Fibroblast of villous mesenchyme (primary cell): Measurements from ENCODE around the gene RMC1. TPM values are rescaled to one million over a fixed set of nuclear protein-coding genes. Genes with fewer than 3 reads are reported as not detected.

Experiments used
- DNase-seq: peaks from one replicate; pipeline ENCODE4 v3.0.0-alpha.2; 2010; ENCODE audit warnings: low read depth
- H3K4me3 ChIP-seq: 2 replicates; pipeline ENCODE4 v1.5.1; 2011; ENCODE audit warnings: low read depth, mild to moderate bottlenecking, low read length
- total RNA-seq: library from RNA; depleted of rRNA; stranded (reverse); fragments of >200 nt; gene quantifications from 2 replicates; pipeline ENCODE4 v1.2.3, GENCODE V29; 2012
- TF ChIP-seq, protein P1 (sequence below): IDR thresholded peaks from 2 replicates; pipeline ENCODE4 v1.5.1; 2012; ENCODE audit warnings: low read depth, mild to moderate bottlenecking, low read length; ENCODE audit not compliant: insufficient read depth

Gene RMC1
- total RNA-seq, 1 donor = 32.0 TPM

DNA sequence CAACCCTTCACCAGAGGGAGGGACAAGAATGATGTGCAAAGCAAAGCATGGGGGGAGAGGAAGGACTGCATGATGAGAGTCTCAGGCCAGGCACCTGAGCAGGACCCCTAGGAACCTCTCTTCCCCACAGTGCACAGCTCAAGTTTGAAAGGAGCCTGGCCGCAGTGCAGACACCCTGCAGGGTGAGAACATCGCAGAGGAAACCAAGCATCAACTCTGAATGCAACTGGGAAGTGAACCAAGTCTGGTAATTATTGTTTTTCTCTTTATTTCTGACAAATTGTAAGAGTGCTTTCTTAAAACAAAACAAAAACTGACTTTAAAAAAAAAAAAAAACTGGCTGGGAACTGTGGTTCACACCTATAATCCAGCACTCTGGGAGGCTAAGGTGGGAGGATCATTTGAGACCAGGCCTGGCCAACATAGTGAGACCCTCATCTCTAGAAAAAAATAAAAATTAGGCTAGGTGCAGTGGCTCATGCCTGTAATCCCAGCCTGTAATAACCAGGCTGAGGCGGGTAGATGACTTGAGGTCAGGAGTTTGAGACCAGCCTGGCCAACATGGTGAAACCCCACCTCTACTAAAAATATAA lies 67.7 kb downstream of the RMC1 start:
- no peak overlapping the region for H3K4me3 ChIP-seq
- TF ChIP-seq, protein P1, sequence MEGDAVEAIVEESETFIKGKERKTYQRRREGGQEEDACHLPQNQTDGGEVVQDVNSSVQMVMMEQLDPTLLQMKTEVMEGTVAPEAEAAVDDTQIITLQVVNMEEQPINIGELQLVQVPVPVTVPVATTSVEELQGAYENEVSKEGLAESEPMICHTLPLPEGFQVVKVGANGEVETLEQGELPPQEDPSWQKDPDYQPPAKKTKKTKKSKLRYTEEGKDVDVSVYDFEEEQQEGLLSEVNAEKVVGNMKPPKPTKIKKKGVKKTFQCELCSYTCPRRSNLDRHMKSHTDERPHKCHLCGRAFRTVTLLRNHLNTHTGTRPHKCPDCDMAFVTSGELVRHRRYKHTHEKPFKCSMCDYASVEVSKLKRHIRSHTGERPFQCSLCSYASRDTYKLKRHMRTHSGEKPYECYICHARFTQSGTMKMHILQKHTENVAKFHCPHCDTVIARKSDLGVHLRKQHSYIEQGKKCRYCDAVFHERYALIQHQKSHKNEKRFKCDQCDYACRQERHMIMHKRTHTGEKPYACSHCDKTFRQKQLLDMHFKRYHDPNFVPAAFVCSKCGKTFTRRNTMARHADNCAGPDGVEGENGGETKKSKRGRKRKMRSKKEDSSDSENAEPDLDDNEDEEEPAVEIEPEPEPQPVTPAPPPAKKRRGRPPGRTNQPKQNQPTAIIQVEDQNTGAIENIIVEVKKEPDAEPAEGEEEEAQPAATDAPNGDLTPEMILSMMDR = no peak
- DNase-seq = no peak

DNA sequence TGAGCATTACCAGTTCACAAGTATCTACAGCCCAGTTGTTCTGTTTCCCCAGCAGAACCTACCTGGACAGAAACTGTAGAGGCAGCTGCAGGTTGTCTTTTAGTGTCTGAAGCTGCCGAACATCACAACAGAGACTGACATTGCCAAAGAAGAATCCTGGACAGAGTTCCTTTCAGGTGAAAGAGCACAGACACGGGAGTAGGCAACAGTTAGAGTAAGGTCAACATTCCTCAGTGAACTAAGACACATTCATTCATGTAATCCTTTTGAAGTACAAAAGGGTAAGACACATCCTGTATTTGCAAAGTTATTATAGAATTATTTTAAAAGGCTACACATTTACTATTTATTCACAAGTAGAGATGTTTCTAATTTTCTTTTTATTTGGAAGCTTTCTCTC lies 68.7 kb downstream of the RMC1 start:
- DNase-seq = no peak
- H3K4me3 ChIP-seq = no peak overlapping the region
- TF ChIP-seq, protein P1 = no peak

DNA sequence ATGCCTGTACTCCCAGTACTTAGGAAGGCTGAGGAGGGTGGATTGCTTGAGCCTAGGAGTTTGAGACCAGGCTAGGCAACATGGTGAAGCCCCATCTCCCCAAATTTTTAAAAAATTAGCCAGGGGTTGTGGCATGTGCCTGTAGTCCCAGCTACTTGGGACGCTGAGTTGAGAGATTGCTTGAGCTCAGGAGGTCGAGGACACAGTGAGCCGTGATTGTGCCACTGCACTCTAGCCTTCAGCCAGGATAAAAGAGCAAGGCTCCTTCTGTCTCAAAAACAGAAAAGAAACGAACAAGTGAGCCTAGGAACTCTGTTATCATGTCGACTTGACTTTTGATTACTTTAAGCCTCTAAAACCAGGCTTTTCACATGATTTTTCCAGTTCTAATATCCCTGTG lies 69.3 kb downstream of the RMC1 start:
- TF ChIP-seq, protein P1 = no peak

DNA sequence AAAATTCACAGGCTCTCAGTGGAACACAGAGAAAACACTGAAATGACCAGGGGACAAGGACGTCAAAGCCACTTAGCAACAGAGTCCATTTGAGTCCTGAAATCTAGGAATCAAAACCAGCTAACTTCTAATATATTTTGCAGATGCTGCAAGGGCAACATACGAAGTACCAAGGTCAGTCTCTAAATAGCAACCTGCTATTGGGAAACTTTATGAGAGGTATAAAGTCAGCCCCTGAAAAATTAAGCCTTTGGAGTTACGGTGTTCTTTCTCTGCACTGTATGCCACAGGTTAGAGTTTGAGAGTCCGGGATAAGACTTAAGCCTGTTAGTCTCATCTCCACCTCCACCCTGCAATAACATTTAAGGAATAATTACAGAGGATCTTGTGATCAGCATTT lies 69.7 kb downstream of the RMC1 start:
- TF ChIP-seq, protein P1 = no peak
- H3K4me3 ChIP-seq = no peak overlapping the region
- no peak for DNase-seq

More for the DNA sequence above, 69.3 kb downstream of the RMC1 start:
- no peak for DNase-seq
- no peak overlapping the region for H3K4me3 ChIP-seq

DNA sequence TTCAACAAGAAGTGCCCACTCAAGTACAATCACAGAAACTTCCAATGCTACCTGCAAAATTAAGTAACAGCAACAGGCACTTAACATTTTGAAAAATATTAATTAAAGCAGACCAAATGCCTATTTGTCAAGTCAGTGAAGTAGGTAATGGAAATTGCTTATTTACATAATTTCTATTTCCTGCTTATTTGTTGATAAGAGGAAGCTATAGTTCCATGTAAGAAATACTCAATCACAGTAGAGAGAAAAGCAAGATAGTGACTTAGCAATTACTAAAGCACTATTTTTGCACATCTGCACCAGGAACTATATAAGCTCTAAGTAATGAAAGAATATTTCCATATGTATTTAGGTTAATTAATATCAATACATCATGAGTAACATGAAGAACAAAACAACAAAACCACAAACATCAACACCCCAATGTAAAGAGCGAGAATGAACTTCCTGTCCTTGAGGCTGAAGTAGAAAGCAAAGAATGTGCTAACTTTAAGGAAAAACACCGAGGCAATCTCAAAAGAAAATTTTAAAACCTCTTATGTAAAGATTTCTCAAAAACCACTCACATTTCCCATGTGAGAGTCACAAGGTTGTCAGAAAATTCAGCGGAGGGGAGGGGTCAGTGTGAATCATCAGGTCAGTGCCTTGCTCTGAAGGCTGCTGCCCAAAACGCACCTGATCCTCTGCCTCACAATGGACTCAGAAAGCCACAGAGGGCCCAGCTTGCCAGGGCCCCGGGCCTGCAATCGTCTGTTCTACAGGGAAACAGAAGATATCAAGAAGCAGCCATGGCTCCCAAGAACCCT lies 70.5 kb downstream of the RMC1 start:
- H3K4me3 ChIP-seq = no peak overlapping the region
- TF ChIP-seq, protein P1 = no peak
- peak; percentile 88 for DNase-seq

DNA sequence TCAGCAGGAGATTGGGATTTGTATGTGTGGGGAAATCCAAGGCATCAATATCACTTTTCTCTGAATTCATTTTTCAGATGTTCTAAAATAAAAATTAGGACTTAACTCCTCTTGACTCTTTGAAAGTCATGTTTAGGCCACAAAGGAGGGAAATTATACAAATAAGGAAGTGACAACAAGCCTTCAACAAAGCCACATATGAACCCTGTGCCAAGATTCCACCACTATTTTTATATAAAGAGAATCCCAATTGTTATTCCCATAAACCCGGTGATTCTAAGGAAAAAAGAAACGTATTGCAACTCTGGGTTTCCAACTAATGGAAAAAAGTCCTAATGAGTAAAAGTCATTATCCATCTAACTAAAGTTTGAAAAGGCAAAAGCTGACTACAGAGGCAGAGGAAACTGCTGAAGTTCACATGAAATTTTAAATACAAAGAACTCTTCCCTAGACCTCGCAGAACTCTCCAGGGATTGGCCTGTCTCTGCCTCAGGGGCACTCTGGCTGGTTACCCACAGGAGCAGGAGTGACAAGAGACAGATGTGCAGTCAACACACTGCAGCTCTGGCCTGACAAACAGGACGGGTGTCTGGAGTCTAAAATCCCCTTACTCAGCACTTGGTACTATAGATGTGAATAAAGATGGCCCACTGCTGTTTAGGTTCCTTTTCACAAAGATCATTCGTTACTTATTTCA lies 71.4 kb downstream of the RMC1 start:
- no peak overlapping the region for H3K4me3 ChIP-seq
- DNase-seq = peak; percentile 6
- TF ChIP-seq, protein P1 = no peak
